Measurements from ENCODE around the gene JPH3.

Gene JPH3

GRCh38 chr16:87636741-87637140 lies 34.4 kb downstream of the JPH3 start:
- no peak for DNase-seq (ENCODE audit: extremely low spot score)
- POLR2A ChIA-PET: no interaction called here
- CTCF ChIA-PET: interaction anchor here (0.7 to 2.8 kb wide), 20 partner anchors 8 to 1078 kb away, joined by 3 to 28 read pairs (median 5); partner anchors contain the start of gene KLHDC4

GRCh38 chr16:87637357-87637756 lies 35.0 kb downstream of the JPH3 start:
- no peak for DNase-seq (ENCODE audit: extremely low spot score)
- no peak for TF ChIP-seq CTCF (IDR thresholded peaks at IDR 0.05; ENCODE audit: control extremely low read depth, extremely low read depth, low read depth, missing control alignments)
- ChIA-PET POLR2A (no interaction called here), CTCF (interaction anchor here (1.5 to 2.3 kb wide), 3 partner anchors 74 to 242 kb away, joined by 6 to 10 read pairs (median 9); no protein-coding TSS in a partner anchor)

More at GRCh38 chr16:87636741-87637140, 34.4 kb downstream of the JPH3 start:
- TF ChIP-seq CTCF (IDR thresholded peaks at IDR 0.05; ENCODE audit: control extremely low read depth, extremely low read depth, low read depth, missing control alignments): no peak

- DNase-seq (ENCODE audit: extremely low spot score): no peak
- ChIA-PET POLR2A (no interaction called here), CTCF (no interaction called here)
- no peak for TF ChIP-seq CTCF (IDR thresholded peaks at IDR 0.05; ENCODE audit: control extremely low read depth, extremely low read depth, low read depth, missing control alignments)
Measured at GRCh38 chr16:87638736-87639135, 36.4 kb downstream of the JPH3 start.

GRCh38 chr16:87641721-87642120 lies 39.4 kb downstream of the JPH3 start:
- DNase-seq (ENCODE audit: extremely low spot score): no peak
- TF ChIP-seq CTCF (IDR thresholded peaks at IDR 0.05; ENCODE audit: control extremely low read depth, extremely low read depth, low read depth, missing control alignments): no peak
- ChIA-PET CTCF (interaction anchor here (2.4 kb wide), 1 partner anchor 9 kb away, joined by 7 read pairs; no protein-coding TSS in a partner anchor), POLR2A (no interaction called here)

GRCh38 chr16:87642491-87642890 lies 40.2 kb downstream of the JPH3 start:
- POLR2A ChIA-PET: no interaction called here
- DNase-seq (ENCODE audit: extremely low spot score): no peak
- no peak for TF ChIP-seq CTCF (IDR thresholded peaks at IDR 0.05; ENCODE audit: control extremely low read depth, extremely low read depth, low read depth, missing control alignments)
- CTCF ChIA-PET: interaction anchor here (2.4 kb wide), 1 partner anchor 9 kb away, joined by 7 read pairs; no protein-coding TSS in a partner anchor

- CTCF ChIA-PET: no interaction called here
- no peak for DNase-seq (ENCODE audit: extremely low spot score)
- no peak for TF ChIP-seq CTCF (IDR thresholded peaks at IDR 0.05; ENCODE audit: control extremely low read depth, extremely low read depth, low read depth, missing control alignments)
- POLR2A ChIA-PET: no interaction called here
Measured at GRCh38 chr16:87644186-87644585, 41.9 kb downstream of the JPH3 start.
